Natural killer cell (primary cell): ENCODE measurements around the gene OR4D1. TPM values are rescaled to one million over a fixed set of nuclear protein-coding genes. Genes with fewer than 3 reads are reported as not detected.
A peak's percentile ranks its signal among the peaks of the same experiment; 100 is the strongest.

ENCODE experiments used
- ATAC-seq, 3 donors: fragments of 150-1000 bp in 2 of 3; fragments of 200-7000 bp in 1 of 3; cut with Tn5 transposase; 1 replicate in 1 of 3; 2 replicates in 2 of 3; pipeline ENCODE4 v1.10.0; 2021; ENCODE audit warnings: mild to moderate bottlenecking in 2 of 3, moderate library complexity in 2 of 3
- DNase-seq, 2 donors: peaks; one replicate each; pipeline versions ENCODE4 v3.0.0 to v3.0.0-alpha.2; 2013 to 2021; ENCODE audit warnings: mixed read lengths in 1 of 2
- H3K27ac ChIP-seq: one replicate; pipeline ENCODE4 v1.5.1; 2013; ENCODE audit warnings: mild to moderate bottlenecking, low read length
- H3K27me3 ChIP-seq: one replicate; pipeline ENCODE4 v1.6.1; 2013; ENCODE audit warnings: low read length; ENCODE audit not compliant: control insufficient read depth, insufficient read depth
- H3K36me3 ChIP-seq: one replicate; pipeline ENCODE4 v1.6.1; 2013; ENCODE audit warnings: low read length; ENCODE audit not compliant: control insufficient read depth, insufficient read depth
- H3K4me1 ChIP-seq: one replicate; pipeline ENCODE4 v1.6.1; 2013; ENCODE audit warnings: low read length; ENCODE audit not compliant: control insufficient read depth, insufficient read depth
- H3K4me3 ChIP-seq: one replicate; pipeline ENCODE4 v1.5.1; 2013; ENCODE audit warnings: low read length
- H3K9me3 ChIP-seq: one replicate; pipeline ENCODE4 v1.6.1; 2013; ENCODE audit warnings: low read length; ENCODE audit not compliant: control insufficient read depth, insufficient read depth
- H3K27ac Mint-ChIP-seq, 2 donors: one replicate each; pipeline ENCODE4 v1.8.0; 2022; ENCODE audit warnings: mild to moderate bottlenecking in 2 of 2, mixed read lengths in 2 of 2, moderate library complexity in 1 of 2
- H3K27me3 Mint-ChIP-seq, 2 donors: one replicate each; pipeline ENCODE4 v1.8.0; 2022; ENCODE audit warnings: low read depth in 2 of 2, mixed read lengths in 2 of 2
- H3K36me3 Mint-ChIP-seq: one replicate; pipeline ENCODE4 v1.8.0; 2022; ENCODE audit warnings: mixed read lengths
- H3K4me1 Mint-ChIP-seq, 2 donors: one replicate each; pipeline ENCODE4 v1.8.0; 2022; ENCODE audit warnings: mixed read lengths in 2 of 2
- H3K4me3 Mint-ChIP-seq: one replicate; pipeline ENCODE4 v1.8.0; 2022; ENCODE audit warnings: mild to moderate bottlenecking, moderate library complexity, mixed read lengths
- H3K9me3 Mint-ChIP-seq, 2 donors: one replicate each; pipeline ENCODE4 v1.8.0; 2022; ENCODE audit warnings: mixed read lengths in 2 of 2
- CTCF ChIP-seq: fragments of 200-600 bp; IDR thresholded peaks from one replicate; pipeline ENCODE4 v1.8.0; 2022; ENCODE audit warnings: antibody characterized with exemption
- WGBS: methylation state at CpG from one replicate; pipeline ENCODE4 v1.1.7; 2013; ENCODE audit warnings: missing lambda C conversion rate; ENCODE audit not compliant: insufficient coverage; 5-methylcytosine and 5-hydroxymethylcytosine counted together
- intact Hi-C: fragments of 100-400 bp; cut with micrococcal nuclease; formaldehyde crosslinking; loops from one replicate; pipeline ENCODE4 v1.14.2; 2022
- total RNA-seq, 4 donors: library from RNA; stranded (reverse); fragments of 120-200 nt in 1 of 4; gene quantifications; one replicate each; pipeline versions ENCODE4 v1.2.3 to v1.2.4, GENCODE V29; 2013 to 2022

The OR4D1 gene
- total RNA-seq, 3 donors from 2014 or later (not counting 1 experiment from before 2014, with no cell fraction given), result 1.0 to 1.6 (median 1.2) TPM

- no peak overlapping the region for H3K27ac ChIP-seq
- Mint-ChIP-seq H3K4me1 (peaks cover 0 to 6% of the 10 kb centered on the region in 2 donors), H3K4me3 (no peak overlapping the region), H3K27ac (no peak overlapping the region), H3K9me3 (no peaks in the 10 kb centered on the region), H3K36me3 (no peaks in the 10 kb centered on the region), H3K27me3 (peaks cover 6 to 21% of the 10 kb centered on the region in 2 donors)
- H3K4me3 ChIP-seq, result no peak overlapping the region
- TF ChIP-seq CTCF, result no peak
- 76% methylated on average over 8 of the region's 8 CpGs for WGBS
- no peaks in the 10 kb centered on the region for H3K9me3 ChIP-seq
- H3K4me1 ChIP-seq, result no peaks in the 10 kb centered on the region
- intact Hi-C loops, result no loop called here
- H3K36me3 ChIP-seq, result no peaks in the 10 kb centered on the region
- DNase-seq (no peak), ATAC-seq (peak in 1 of 3 donors; percentile 54)
- no peaks in the 10 kb centered on the region for H3K27me3 ChIP-seq
These were observed 37.0 kb downstream of the OR4D1 start for GRCh38 chr17:58184986-58185761.

DNA sequence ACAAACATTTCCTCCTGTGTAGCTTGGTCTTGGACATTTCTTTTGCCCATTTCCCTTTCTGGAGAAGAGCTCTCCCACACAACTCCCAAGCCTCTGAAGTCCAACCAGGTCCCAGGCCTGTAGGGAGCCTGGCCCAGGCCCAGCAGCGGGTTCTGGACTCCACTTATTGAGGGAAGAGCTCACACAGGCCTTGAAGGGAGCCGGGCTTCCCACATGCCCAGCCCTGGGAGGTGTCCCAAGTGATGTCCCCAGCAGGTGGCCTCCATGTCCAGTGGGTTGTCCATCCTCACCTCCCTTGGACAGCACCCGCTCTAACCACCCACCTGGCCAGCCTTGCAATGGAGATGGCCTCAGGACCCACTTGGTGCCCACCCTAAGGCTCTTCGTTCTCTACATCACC is 38.4 kb downstream of the OR4D1 start:
- Mint-ChIP-seq H3K4me1 (peaks cover 0 to 6% of the 10 kb centered on the region in 2 donors), H3K9me3 (no peaks in the 10 kb centered on the region), H3K36me3 (no peaks in the 10 kb centered on the region), H3K4me3 (no peak overlapping the region), H3K27me3 (peaks cover 6 to 21% of the 10 kb centered on the region in 2 donors), H3K27ac (no peak overlapping the region)
- H3K27me3 ChIP-seq, result no peaks in the 10 kb centered on the region
- H3K4me3 ChIP-seq, result no peak overlapping the region
- no peaks in the 10 kb centered on the region for H3K4me1 ChIP-seq
- H3K27ac ChIP-seq, result no peak overlapping the region
- H3K9me3 ChIP-seq, result no peaks in the 10 kb centered on the region
- no peaks in the 10 kb centered on the region for H3K36me3 ChIP-seq
- whole genome bisulfite sequencing, result 85% methylated on average over 4 of the region's 4 CpGs
- ATAC-seq (no peak), DNase-seq (no peak)
- intact Hi-C loops, result no loop called here
- no peak for TF ChIP-seq CTCF

DNA sequence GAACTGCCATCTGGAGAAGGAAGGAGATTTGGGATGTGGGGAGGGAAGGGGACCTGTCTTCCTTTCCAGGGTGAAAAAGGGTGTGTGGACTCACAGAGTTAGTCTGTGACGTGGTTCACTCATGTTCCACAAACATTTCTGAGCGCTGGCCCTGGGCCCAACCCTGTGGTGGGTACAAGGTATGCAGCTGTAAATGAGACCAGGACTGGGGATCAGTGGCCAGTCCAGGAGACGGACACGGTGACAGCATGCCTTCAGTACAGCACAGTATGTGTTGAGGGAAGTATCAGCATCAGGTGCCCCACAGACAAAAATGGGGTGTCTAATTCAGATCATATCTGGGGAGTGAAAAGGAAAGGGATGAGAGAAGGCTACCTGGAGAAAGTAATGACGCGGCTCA is 38.9 kb downstream of the OR4D1 start:
- H3K9me3 ChIP-seq, result no peaks in the 10 kb centered on the region
- Mint-ChIP-seq H3K4me1 (peaks cover 0 to 6% of the 10 kb centered on the region in 2 donors), H3K4me3 (no peak overlapping the region), H3K9me3 (no peaks in the 10 kb centered on the region), H3K27ac (no peak overlapping the region), H3K27me3 (peaks cover 6 to 21% of the 10 kb centered on the region in 2 donors), H3K36me3 (no peaks in the 10 kb centered on the region)
- ATAC-seq, result no peak
- H3K36me3 ChIP-seq, result no peaks in the 10 kb centered on the region
- no peaks in the 10 kb centered on the region for H3K27me3 ChIP-seq
- WGBS, result over 99% methylated on average over 6 of the region's 6 CpGs
- no peak for DNase-seq
- intact Hi-C loops, result no loop called here
- H3K4me3 ChIP-seq, result no peak overlapping the region
- H3K27ac ChIP-seq, result no peak overlapping the region
- H3K4me1 ChIP-seq, result no peaks in the 10 kb centered on the region
- TF ChIP-seq CTCF, result no peak

- no peaks in the 10 kb centered on the region for H3K27me3 ChIP-seq
- 84% methylated on average over 7 of the region's 7 CpGs for WGBS
- H3K9me3 ChIP-seq, result no peaks in the 10 kb centered on the region
- H3K36me3 Mint-ChIP-seq, result no peaks in the 10 kb centered on the region
- H3K4me3 ChIP-seq, result no peak overlapping the region
- no peak for DNase-seq
- H3K27ac Mint-ChIP-seq, result no peak overlapping the region
- no peak overlapping the region for H3K4me3 Mint-ChIP-seq
- no peak for TF ChIP-seq CTCF
- H3K9me3 Mint-ChIP-seq, result no peaks in the 10 kb centered on the region
- no peaks in the 10 kb centered on the region for H3K4me1 ChIP-seq
- no peaks in the 10 kb centered on the region for H3K36me3 ChIP-seq
- intact Hi-C loops, result no loop called here
- H3K27ac ChIP-seq, result no peak overlapping the region
- peaks cover 0 to 6% of the 10 kb centered on the region in 2 donors for H3K4me1 Mint-ChIP-seq
- no peak for ATAC-seq
- H3K27me3 Mint-ChIP-seq, result peaks cover 6 to 21% of the 10 kb centered on the region in 2 donors
These were observed 39.5 kb downstream of the OR4D1 start for GRCh38 chr17:58187675-58188074.
